Karpas-422 (cell line): ENCODE results near the gene SECISBP2. TPM values are rescaled to one million over a fixed set of nuclear protein-coding genes. Genes with fewer than 3 reads are reported as not detected.

ENCODE experiments used
- DNase-seq: peaks from one replicate; pipeline ENCODE4 v3.0.0-alpha.2; 2015
- H2AFZ ChIP-seq: fragments of 200-600 bp; sonication (generic); 2 replicates; pipeline ENCODE4 v1.6.1; 2014; ENCODE audit warnings: antibody characterized with exemption, low read length, mixed read lengths
- H3K27ac ChIP-seq: fragments of 200-600 bp; sonication (generic); 2 replicates; pipeline ENCODE4 v1.5.1; 2014; ENCODE audit warnings: mild to moderate bottlenecking, low read length, moderate library complexity
- H3K27me3 ChIP-seq: fragments of 200-600 bp; sonication (generic); 2 replicates; pipeline ENCODE4 v1.6.1; 2014; ENCODE audit warnings: low read length, mixed read lengths
- H3K36me3 ChIP-seq: fragments of 200-600 bp; sonication (generic); 2 replicates; pipeline ENCODE4 v1.6.1; 2014; ENCODE audit warnings: low read length, mixed read lengths; ENCODE audit not compliant: insufficient read depth
- H3K4me1 ChIP-seq: fragments of 200-600 bp; sonication (generic); 2 replicates; pipeline ENCODE4 v1.6.1; 2014; ENCODE audit warnings: mild to moderate bottlenecking, low read length, mixed read lengths
- H3K4me2 ChIP-seq: fragments of 200-600 bp; sonication (generic); 2 replicates; pipeline ENCODE4 v1.6.1; 2014; ENCODE audit warnings: low read length, low read depth, mild to moderate bottlenecking; ENCODE audit not compliant: poor library complexity, severe bottlenecking
- H3K4me3 ChIP-seq: fragments of 200-600 bp; sonication (generic); 2 replicates; pipeline ENCODE4 v1.5.1; 2014; ENCODE audit warnings: mild to moderate bottlenecking, antibody characterized with exemption, low read length, mixed read lengths
- H3K79me2 ChIP-seq: fragments of 200-600 bp; sonication (generic); 2 replicates; pipeline ENCODE4 v1.6.1; 2014; ENCODE audit warnings: mild to moderate bottlenecking, low read length, mixed read lengths
- H3K9ac ChIP-seq: fragments of 200-600 bp; sonication (generic); 2 replicates; pipeline ENCODE4 v1.6.0; 2014; ENCODE audit warnings: low read length
- H3K9me2 ChIP-seq: fragments of 200-600 bp; sonication (generic), shearing (Covaris generic); replicated peaks from 2 replicates; pipeline ENCODE4 v1.6.0; 2014; ENCODE audit warnings: mild to moderate bottlenecking, low read length, moderate library complexity; ENCODE audit not compliant: insufficient read depth
- H3K9me3 ChIP-seq: fragments of 300-700, 200-600 bp; sonication (generic); 2 replicates; pipeline ENCODE4 v1.6.1; 2014; ENCODE audit warnings: low read length, mixed read lengths
- H4K20me1 ChIP-seq: fragments of 200-600 bp; sonication (generic); 2 replicates; pipeline ENCODE4 v1.6.1; 2014; ENCODE audit warnings: mild to moderate bottlenecking, antibody characterized with exemption, low read length, low read depth; ENCODE audit not compliant: insufficient read depth
- total RNA-seq: library from RNA; depleted of rRNA; stranded (reverse); fragments of >200 nt; shearing (Covaris generic); gene quantifications from 2 replicates; pipeline ENCODE4 v1.2.3, GENCODE V29; 2014; ENCODE audit warnings: low replicate concordance

Gene SECISBP2
- total RNA-seq, 1 experiment from 2014 or later = 74.1 TPM

- Histone ChIP-seq H3K4me3 (no peak overlapping the region), H4K20me1 (no peaks in the 10 kb centered on the region), H3K4me2 (no peak overlapping the region), H3K9me3 (no peaks in the 10 kb centered on the region), H3K27ac (no peak overlapping the region), H3K4me1 (no peaks in the 10 kb centered on the region), H3K9me2 (no peaks in the 10 kb centered on the region), H3K36me3 (peaks cover 18% of the 10 kb centered on the region; the same call in 1 of the 2 replicates), H2AFZ (no peak overlapping the region), H3K27me3 (no peaks in the 10 kb centered on the region), H3K79me2 (no peaks in the 10 kb centered on the region), H3K9ac (no peak overlapping the region)
- DNase-seq = no peak
Observed at GRCh38 chr9:89361816-89362646, 43.7 kb downstream of the SECISBP2 start.

- Histone ChIP-seq H3K4me1 (no peaks in the 10 kb centered on the region), H3K9ac (no peak overlapping the region), H3K27me3 (no peaks in the 10 kb centered on the region), H3K4me3 (no peak overlapping the region), H3K79me2 (no peaks in the 10 kb centered on the region), H3K4me2 (no peak overlapping the region), H3K9me2 (no peaks in the 10 kb centered on the region), H3K27ac (no peak overlapping the region), H4K20me1 (no peaks in the 10 kb centered on the region), H3K36me3 (peaks cover 18% of the 10 kb centered on the region; the same call in 1 of the 2 replicates), H2AFZ (no peak overlapping the region), H3K9me3 (no peaks in the 10 kb centered on the region)
- DNase-seq = no peak
Observed at GRCh38 chr9:89362647-89363310, 44.5 kb downstream of the SECISBP2 start.

- no peak overlapping the region for H3K4me2 ChIP-seq
- H3K9me2 ChIP-seq = no peaks in the 10 kb centered on the region
- H3K36me3 ChIP-seq = peaks cover 18% of the 10 kb centered on the region; the same call in 1 of the 2 replicates
- no peak for DNase-seq
- H3K4me3 ChIP-seq = no peak overlapping the region
- no peaks in the 10 kb centered on the region for H3K9me3 ChIP-seq
- no peak overlapping the region for H3K9ac ChIP-seq
- no peaks in the 10 kb centered on the region for H3K4me1 ChIP-seq
- H3K27ac ChIP-seq = no peak overlapping the region
- H3K79me2 ChIP-seq = no peaks in the 10 kb centered on the region
- no peaks in the 10 kb centered on the region for H3K27me3 ChIP-seq
- H4K20me1 ChIP-seq = no peaks in the 10 kb centered on the region
- H2AFZ ChIP-seq = no peak overlapping the region
Observed at GRCh38 chr9:89363311-89363670, 45.0 kb downstream of the SECISBP2 start.

- H4K20me1 ChIP-seq = no peaks in the 10 kb centered on the region
Observed at GRCh38 chr9:89363921-89364665, 45.8 kb downstream of the SECISBP2 start.

GRCh38 chr9:89364666-89365531 is 46.6 kb downstream of the SECISBP2 start:
- no peak overlapping the region for H3K4me3 ChIP-seq
- no peaks in the 10 kb centered on the region for H3K79me2 ChIP-seq
- H3K4me2 ChIP-seq = no peak overlapping the region

More at GRCh38 chr9:89363921-89364665, 45.8 kb downstream of the SECISBP2 start:
- no peak overlapping the region for H3K4me3 ChIP-seq
- H3K27ac ChIP-seq = no peak overlapping the region
- H3K9ac ChIP-seq = no peak overlapping the region
- H3K9me2 ChIP-seq = no peaks in the 10 kb centered on the region
- H3K9me3 ChIP-seq = no peaks in the 10 kb centered on the region
- no peaks in the 10 kb centered on the region for H3K27me3 ChIP-seq
- no peak for DNase-seq
- H3K79me2 ChIP-seq = no peaks in the 10 kb centered on the region
- no peaks in the 10 kb centered on the region for H3K4me1 ChIP-seq
- peaks cover 18% of the 10 kb centered on the region; the same call in 1 of the 2 replicates for H3K36me3 ChIP-seq
- no peak overlapping the region for H3K4me2 ChIP-seq
- no peak overlapping the region for H2AFZ ChIP-seq

GRCh38 chr9:89365532-89365912 is 47.2 kb downstream of the SECISBP2 start:
- Histone ChIP-seq H4K20me1 (no peaks in the 10 kb centered on the region), H3K4me1 (no peaks in the 10 kb centered on the region)

More at GRCh38 chr9:89364666-89365531, 46.6 kb downstream of the SECISBP2 start:
- H3K27me3 ChIP-seq = no peaks in the 10 kb centered on the region
- H3K27ac ChIP-seq = no peak overlapping the region
- H3K9me3 ChIP-seq = no peaks in the 10 kb centered on the region
- peaks cover 15% of the 10 kb centered on the region; the same call in 1 of the 2 replicates for H3K36me3 ChIP-seq
- H3K4me1 ChIP-seq = no peaks in the 10 kb centered on the region
- no peaks in the 10 kb centered on the region for H4K20me1 ChIP-seq
- H3K9ac ChIP-seq = no peak overlapping the region
- H2AFZ ChIP-seq = no peak overlapping the region
- no peaks in the 10 kb centered on the region for H3K9me2 ChIP-seq
- no peak for DNase-seq

GRCh38 chr9:89366711-89367110 is 48.4 kb downstream of the SECISBP2 start:
- H3K27ac ChIP-seq = no peak overlapping the region
- no peak overlapping the region for H3K4me3 ChIP-seq
- H3K9ac ChIP-seq = no peak overlapping the region
- H3K4me2 ChIP-seq = no peak overlapping the region
- no peak overlapping the region for H2AFZ ChIP-seq
- DNase-seq = no peak
- H3K9me2 ChIP-seq = no peaks in the 10 kb centered on the region
- H3K27me3 ChIP-seq = no peaks in the 10 kb centered on the region
- no peaks in the 10 kb centered on the region for H3K9me3 ChIP-seq
- H3K36me3 ChIP-seq = no peaks in the 10 kb centered on the region
- no peaks in the 10 kb centered on the region for H3K79me2 ChIP-seq
- no peaks in the 10 kb centered on the region for H3K4me1 ChIP-seq
- no peaks in the 10 kb centered on the region for H4K20me1 ChIP-seq

More at GRCh38 chr9:89365532-89365912, 47.2 kb downstream of the SECISBP2 start:
- Histone ChIP-seq H3K9ac (no peak overlapping the region), H3K27me3 (no peaks in the 10 kb centered on the region), H3K4me2 (no peak overlapping the region), H3K4me3 (no peak overlapping the region), H3K9me2 (no peaks in the 10 kb centered on the region), H3K36me3 (peaks cover 9% of the 10 kb centered on the region; the same call in 1 of the 2 replicates), H2AFZ (no peak overlapping the region), H3K9me3 (no peaks in the 10 kb centered on the region), H3K27ac (no peak overlapping the region), H3K79me2 (no peaks in the 10 kb centered on the region)
- DNase-seq = no peak
